ELR (cell line): ENCODE results near the gene CD300A.

Source experiments
- DNase-seq: peaks from one replicate; pipeline ENCODE4 v3.0.0-alpha.2; 2015; ENCODE audit warnings: low read depth

The CD300A gene

GRCh38 chr17:74466111-74466827 lies at the start of gene CD300A:
Gene CD300A (plus strand): TSS chr17:74466634. CDS start chr17:74466704, 70 bp downstream.
- DNase-seq, result no peak

GRCh38 chr17:74417178-74418045 lies 49.0 kb upstream of the CD300A start:
- DNase-seq, result peak; percentile 64

GRCh38 chr17:74419928-74420411 lies 46.5 kb upstream of the CD300A start:
- no peak for DNase-seq

GRCh38 chr17:74424117-74424516 lies 42.3 kb upstream of the CD300A start:
- DNase-seq, result no peak

- no peak for DNase-seq
Measured at GRCh38 chr17:74424657-74425056, 41.8 kb upstream of the CD300A start.

- DNase-seq, result no peak
Measured at GRCh38 chr17:74426551-74427047, 39.8 kb upstream of the CD300A start.

GRCh38 chr17:74427048-74427762 lies 39.2 kb upstream of the CD300A start:
- no peak for DNase-seq

GRCh38 chr17:74427763-74428153 lies 38.7 kb upstream of the CD300A start:
- no peak for DNase-seq

GRCh38 chr17:74429604-74430384 lies 36.6 kb upstream of the CD300A start:
- DNase-seq, result no peak

GRCh38 chr17:74430385-74430705 lies 36.1 kb upstream of the CD300A start:
- no peak for DNase-seq

GRCh38 chr17:74430706-74431567 lies 35.5 kb upstream of the CD300A start:
- peak; percentile 50 for DNase-seq

- DNase-seq, result peak; percentile 12
Measured at GRCh38 chr17:74431568-74432423, 34.6 kb upstream of the CD300A start, which contains the start of gene GPRC5C. Gene GPRC5C (plus strand): TSS chr17:74432088. CDS start chr17:74439777, 7,689 bp downstream.

- DNase-seq, result no peak
Measured at GRCh38 chr17:74432424-74432690, 34.1 kb upstream of the CD300A start.

- no peak for DNase-seq
Measured at GRCh38 chr17:74432766-74433391, 33.6 kb upstream of the CD300A start.

GRCh38 chr17:74433421-74434121 lies 32.9 kb upstream of the CD300A start:
- DNase-seq, result no peak

- no peak for DNase-seq
Measured at GRCh38 chr17:74435775-74436359, 30.6 kb upstream of the CD300A start.

GRCh38 chr17:74437702-74438101 lies 28.7 kb upstream of the CD300A start:
- peak; percentile 16 for DNase-seq
